NCI-H128 (cell line): Measurements from ENCODE around the gene TAB2.
"Not testable (repeated sequence)": the region's sequence is repeated elsewhere in the genome, so short reads cannot be mapped to it uniquely, and the experiment has no call there.

Source experiments
- DNase-seq: peaks from one replicate; lab custom pipeline; 2025; ENCODE audit not compliant: unreplicated experiment; lab: John Stamatoyannopoulos, UW

The TAB2 gene

GRCh38 chr6:149332602-149333265 is 15.2 kb downstream of the TAB2 start:
- no peak for DNase-seq

GRCh38 chr6:149333266-149333620 is 15.7 kb downstream of the TAB2 start:
- DNase-seq = no peak

GRCh38 chr6:149334201-149334600 is 16.7 kb downstream of the TAB2 start:
- DNase-seq = no peak

- no peak for DNase-seq
These were observed 17.2 kb downstream of the TAB2 start for GRCh38 chr6:149334682-149335160.

GRCh38 chr6:149335924-149336608 is 18.6 kb downstream of the TAB2 start:
- DNase-seq = no peak

- no peak for DNase-seq
These were observed 19.1 kb downstream of the TAB2 start for GRCh38 chr6:149336609-149336928.

GRCh38 chr6:149337320-149337719 is 19.8 kb downstream of the TAB2 start:
- no peak for DNase-seq

- DNase-seq = no peak
These were observed 22.7 kb downstream of the TAB2 start for GRCh38 chr6:149340200-149340599.

- no peak for DNase-seq
These were observed 25.0 kb downstream of the TAB2 start for GRCh38 chr6:149342525-149342924.

- DNase-seq = no peak
These were observed 26.0 kb downstream of the TAB2 start for GRCh38 chr6:149343501-149343900.

- no peak for DNase-seq
These were observed 28.6 kb downstream of the TAB2 start for GRCh38 chr6:149346078-149346477.

- DNase-seq = no peak
These were observed 29.6 kb downstream of the TAB2 start for GRCh38 chr6:149347067-149347466.

- not testable (repeated sequence) for DNase-seq
These were observed 31.8 kb downstream of the TAB2 start for GRCh38 chr6:149349279-149349678.

GRCh38 chr6:149354009-149354408 is 36.5 kb downstream of the TAB2 start:
- no peak for DNase-seq

- DNase-seq = no peak
These were observed 38.7 kb downstream of the TAB2 start for GRCh38 chr6:149356081-149356750.

- no peak for DNase-seq
These were observed 40.4 kb downstream of the TAB2 start for GRCh38 chr6:149357726-149358538.

- DNase-seq = no peak
These were observed 41.9 kb downstream of the TAB2 start for GRCh38 chr6:149359440-149359839.

- no peak for DNase-seq
These were observed 43.0 kb downstream of the TAB2 start for GRCh38 chr6:149360536-149360935.

GRCh38 chr6:149362289-149362688 is 44.8 kb downstream of the TAB2 start:
- no peak for DNase-seq

- no peak for DNase-seq
These were observed 45.6 kb downstream of the TAB2 start for GRCh38 chr6:149363154-149363553.

- no peak for DNase-seq
These were observed 47.0 kb downstream of the TAB2 start for GRCh38 chr6:149364557-149364956.
